HepG2 (cell line): ENCODE measurements around the gene CADM3. TPM values are rescaled to one million over a fixed set of nuclear protein-coding genes. Genes with fewer than 3 reads are reported as not detected.

Experiments used
- ATAC-seq: fragments of 200-7000 bp; cut with Tn5 transposase; 3 replicates; pipeline ENCODE4 v1.9.1; 2020; ENCODE audit warnings: mild to moderate bottlenecking, moderate library complexity
- BruUV-seq: library from RNA; stranded (reverse); fragments of 400-500 nt; replicated peaks from 2 replicates; lab custom pipeline; 2021; lab: Mats Ljungman, UMichigan
- CTCF ChIA-PET: fragments of 300-600 bp; formaldehyde crosslinking; extraction: SDS; loops from one replicate; lab custom pipeline; 2021; ENCODE audit warnings: low total read pairs, inconsistent platforms, low intra/inter-chr PET ratio; lab: Yijun Ruan, JAX
- POLR2A ChIA-PET: fragments of 350-600 bp; sonication (Branson Sonifier 250); formaldehyde crosslinking; loops from one replicate; lab custom pipeline; 2020; ENCODE audit warnings: antibody characterized with exemption, inconsistent platforms; lab: Yijun Ruan, JAX
- DNase-seq: peaks from one replicate; pipeline ENCODE4 v3.0.0-alpha.2; 2015; ENCODE audit warnings: low spot score
- FAIRE-seq: peaks from 3 replicates; lab custom pipeline; 2011; peaks lifted over from hg19 to GRCh38; lab: Jason Lieb, UNC
- H2AFZ ChIP-seq: one replicate; pipeline ENCODE4 v1.6.1; 2011; ENCODE audit warnings: low read length, inconsistent platforms
- H3K27ac ChIP-seq: fragments of 300-600 bp; 3 replicates; pipeline ENCODE4 v1.8.0; 2011; ENCODE audit warnings: mixed run types, mild to moderate bottlenecking, mixed read lengths, low read length, inconsistent platforms; ENCODE audit not compliant: insufficient read depth; ENCODE audit errors: extremely low read length
- H3K27me3 ChIP-seq, 2 experiments: fragments of 200-600 bp in 1 of 2; 2 replicates in 1 of 2; 3 replicates in 1 of 2; pipeline versions ENCODE4 v1.6.0 to v1.8.0; 2011; ENCODE audit warnings: low read length in 2 of 2, mild to moderate bottlenecking in 2 of 2, moderate library complexity in 2 of 2, inconsistent platforms in 1 of 2; ENCODE audit not compliant: insufficient read depth in 2 of 2, control insufficient read depth in 1 of 2
- H3K36me3 ChIP-seq, 2 experiments: fragments of 200-600 bp in 1 of 2; replicated peaks in 1 of 2; 2 replicates in 1 of 2; 3 replicates in 1 of 2; pipeline versions ENCODE4 v1.5.1 to v1.8.0; 2011; ENCODE audit warnings: low read length in 2 of 2, inconsistent platforms in 1 of 2; ENCODE audit not compliant: insufficient read depth in 2 of 2, control insufficient read depth in 1 of 2
- H3K4me1 ChIP-seq: 2 replicates; pipeline ENCODE4 v1.5.1; 2012; ENCODE audit warnings: low read length, inconsistent platforms; ENCODE audit not compliant: insufficient read depth
- H3K4me2 ChIP-seq: 2 replicates; pipeline ENCODE4 v1.6.0; 2011; ENCODE audit warnings: low read depth, low read length, inconsistent platforms
- H3K4me3 ChIP-seq, 3 experiments: fragments of 200-600 bp in 1 of 3; sonication (generic), shearing (Covaris generic) in 1 of 3; replicated peaks in 1 of 3; 2 replicates each; pipeline ENCODE4 v1.5.1; 2011 to 2016; ENCODE audit warnings: low read length in 3 of 3, inconsistent platforms in 2 of 3, low read depth in 2 of 3, mild to moderate bottlenecking in 2 of 3, control low read depth in 1 of 3, mixed read lengths in 1 of 3; ENCODE audit not compliant: insufficient read depth in 1 of 3
- H3K79me2 ChIP-seq: one replicate; pipeline ENCODE4 v1.6.1; 2011; ENCODE audit warnings: low read length, inconsistent platforms; ENCODE audit not compliant: insufficient read depth
- H3K9ac ChIP-seq: 2 replicates; pipeline ENCODE4 v1.6.0; 2011; ENCODE audit warnings: mild to moderate bottlenecking, low read depth, low read length, inconsistent platforms; ENCODE audit not compliant: insufficient read depth
- H3K9me3 ChIP-seq: 2 replicates; pipeline ENCODE4 v1.5.1; 2012; ENCODE audit warnings: mild to moderate bottlenecking, low read length
- H4K20me1 ChIP-seq: 2 replicates; pipeline ENCODE4 v1.6.0; 2011; ENCODE audit warnings: inconsistent platforms, mild to moderate bottlenecking, low read length, moderate library complexity; ENCODE audit not compliant: insufficient read depth
- FOXM1 ChIP-seq: sonication (generic); formaldehyde crosslinking; IDR thresholded peaks from 2 replicates; pipeline ENCODE4 v1.5.0; 2020; ENCODE audit warnings: missing genetic modification reagents
- HDAC1 ChIP-seq: sonication (generic); formaldehyde crosslinking; IDR thresholded peaks from 2 replicates; pipeline ENCODE4 v1.5.1; 2020; ENCODE audit warnings: mild to moderate bottlenecking, missing genetic modification reagents
- HNF4A ChIP-seq: sonication (generic); formaldehyde crosslinking; IDR thresholded peaks from 2 replicates; pipeline ENCODE4 v1.4.0; 2020; ENCODE audit warnings: missing genetic modification reagents
- HNF4G ChIP-seq, 2 experiments: sonication (generic) in 1 of 2; formaldehyde crosslinking in 1 of 2; IDR thresholded peaks; 2 replicates each; pipeline versions ENCODE4 v1.4.0 to v1.6.1; 2011 to 2020; ENCODE audit warnings: borderline replicate concordance in 2 of 2, low read depth in 2 of 2, mild to moderate bottlenecking in 2 of 2, low read length in 1 of 2, missing genetic modification reagents in 1 of 2, moderate library complexity in 1 of 2
- IRX3 ChIP-seq: sonication (generic); formaldehyde crosslinking; IDR thresholded peaks from 2 replicates; pipeline ENCODE4 v1.8.1; 2023; ENCODE audit warnings: mild to moderate bottlenecking, low read depth, missing genetic modification reagents, borderline replicate concordance
- NRL ChIP-seq: sonication (generic); formaldehyde crosslinking; IDR thresholded peaks from 2 replicates; pipeline ENCODE4 v1.5.0; 2020; ENCODE audit warnings: missing genetic modification reagents, mild to moderate bottlenecking, moderate library complexity, borderline replicate concordance
- RFXAP ChIP-seq: sonication (generic); formaldehyde crosslinking; IDR thresholded peaks from 2 replicates; pipeline ENCODE4 v1.4.0; 2020; ENCODE audit warnings: missing genetic modification reagents, borderline replicate concordance
- ZNF431 ChIP-seq: sonication (generic); formaldehyde crosslinking; IDR thresholded peaks from 2 replicates; pipeline ENCODE4 v1.9.0; 2022; ENCODE audit warnings: missing genetic modification reagents, low read depth, mild to moderate bottlenecking, borderline replicate concordance
- ZNF660 ChIP-seq: sonication (generic); formaldehyde crosslinking; IDR thresholded peaks from 2 replicates; pipeline ENCODE4 v1.5.1; 2020; ENCODE audit warnings: mild to moderate bottlenecking, low read depth, missing genetic modification reagents, borderline replicate concordance
- ZNF674 ChIP-seq: sonication (generic); formaldehyde crosslinking; IDR thresholded peaks from 2 replicates; pipeline ENCODE4 v1.5.0; 2020; ENCODE audit warnings: low read depth, mild to moderate bottlenecking, missing genetic modification reagents
- ZNF841 ChIP-seq: sonication (generic); formaldehyde crosslinking; IDR thresholded peaks from 2 replicates; pipeline ENCODE4 v1.8.1; 2023; ENCODE audit warnings: missing genetic modification reagents, borderline replicate concordance
- WGBS: methylation state at CpG from one replicate; pipeline ENCODE4 v1.1.6; 2017; ENCODE audit warnings: low lambda C conversion rate; 5-methylcytosine and 5-hydroxymethylcytosine counted together
- in situ Hi-C: cut with HindIII; loops from 2 replicates; pipeline ENCODE4 v1.10.0; 2017; ENCODE audit warnings: low pct_unique_long_range_greater_than_20kb; ENCODE audit not compliant: extremely low pct_ligation_motif_present
- intact Hi-C: fragments of 100-400 bp; cut with micrococcal nuclease; formaldehyde crosslinking; loops from one replicate; pipeline ENCODE4 v1.10.0; 2022; ENCODE audit not compliant: unreplicated experiment
- polyA plus RNA-seq, 8 experiments: library from polyadenylated mRNA; depleted of rRNA in 3 of 8; stranded (reverse) in 7 of 8; unstranded in 1 of 8; fragments of >200 nt; fragmentation: Illumina TruSeq in 4 of 8; extraction: Trizol in 4 of 8; gene quantifications; 2 replicates each; pipeline versions ENCODE4 v1.2.1 to v1.2.3, GENCODE V29; 2011 to 2016; ENCODE audit warnings: low read depth in 4 of 8, missing spikeins in 1 of 8, mixed read lengths in 1 of 8; ENCODE audit not compliant: insufficient read depth in 1 of 8
- total RNA-seq, 5 experiments: library from RNA; depleted of rRNA; stranded (reverse); fragments of >200 nt; fragmentation: Illumina TruSeq; extraction: Trizol; gene quantifications; 2 replicates each; pipeline ENCODE4 v1.2.3, GENCODE V29; 2016; ENCODE audit warnings: low read depth in 1 of 5
- TF ChIP-seq, protein P1 (sequence below): sonication (generic); formaldehyde crosslinking; IDR thresholded peaks from 2 replicates; pipeline ENCODE4 v1.5.0; 2020; ENCODE audit warnings: mild to moderate bottlenecking, missing genetic modification reagents
- TF ChIP-seq, protein P2 (sequence below): sonication (generic); formaldehyde crosslinking; IDR thresholded peaks from one replicate; pipeline ENCODE4 v1.5.1; 2020; ENCODE audit warnings: mild to moderate bottlenecking, missing genetic modification reagents; ENCODE audit errors: not compliant biosample characterization

The CADM3 gene
- total and polyA plus RNA-seq, 2 of the 13 experiments (the other 11 are each of a cell fraction or from before 2014, with no cell fraction given): not detected

DNA sequence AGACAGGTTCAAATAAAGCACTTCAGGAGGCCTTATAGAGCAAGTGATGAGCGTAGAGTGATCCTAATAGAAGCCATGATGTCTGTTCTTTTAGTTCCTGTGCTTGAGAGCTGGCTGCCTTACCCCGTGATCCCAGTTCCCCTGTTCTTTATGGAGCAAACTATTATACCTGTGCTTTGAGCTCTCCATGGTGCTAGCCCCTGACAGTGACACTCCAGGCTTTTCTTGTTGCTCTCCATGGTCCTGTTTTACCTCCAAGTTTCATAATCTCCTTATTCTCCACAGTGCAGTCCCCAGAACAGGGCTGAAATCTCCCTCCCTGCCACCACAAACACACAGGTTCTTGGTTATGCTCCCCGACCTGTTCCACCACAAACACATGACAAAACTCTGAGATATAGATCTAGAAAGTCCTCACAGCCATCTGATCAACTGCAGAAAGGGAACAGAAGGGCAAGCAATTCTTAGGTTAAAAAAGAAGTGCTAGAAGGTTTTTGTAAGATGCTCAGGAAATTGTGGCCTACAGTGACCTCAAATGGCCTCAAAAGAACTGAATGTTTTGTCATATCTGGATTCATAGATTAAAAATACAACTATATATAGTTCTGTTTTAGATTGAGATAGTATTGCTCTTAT is 6.0 kb downstream of the CADM3 start:
- no peaks in the 10 kb centered on the region for H3K36me3 ChIP-seq
- H3K9ac ChIP-seq: no peak overlapping the region
- intact Hi-C loops: no loop called here
- no peaks in the 10 kb centered on the region for H3K9me3 ChIP-seq
- no peak overlapping the region for H2AFZ ChIP-seq
- in situ Hi-C loops: no loop called here
- FAIRE-seq (no peak), ATAC-seq (peak; percentile 67), DNase-seq (peak; percentile 55)
- H3K79me2 ChIP-seq: no peaks in the 10 kb centered on the region
- H4K20me1 ChIP-seq: no peaks in the 10 kb centered on the region
- 3% methylated on average over 3 of the region's 3 CpGs for WGBS
- H3K4me3 ChIP-seq: no peak overlapping the region
- peaks cover 0 to 2% of the 10 kb centered on the region in 2 experiments; a peak in 1 of 5 replicates for H3K27me3 ChIP-seq
- H3K4me1 ChIP-seq: no peaks in the 10 kb centered on the region
- POLR2A ChIA-PET: no interaction called here
- CTCF ChIA-PET: no interaction called here
- BruUV-seq: no TSS peak
- no peak overlapping the region for H3K27ac ChIP-seq
- H3K4me2 ChIP-seq: no peak overlapping the region
- TF ChIP-seq, protein P1, sequence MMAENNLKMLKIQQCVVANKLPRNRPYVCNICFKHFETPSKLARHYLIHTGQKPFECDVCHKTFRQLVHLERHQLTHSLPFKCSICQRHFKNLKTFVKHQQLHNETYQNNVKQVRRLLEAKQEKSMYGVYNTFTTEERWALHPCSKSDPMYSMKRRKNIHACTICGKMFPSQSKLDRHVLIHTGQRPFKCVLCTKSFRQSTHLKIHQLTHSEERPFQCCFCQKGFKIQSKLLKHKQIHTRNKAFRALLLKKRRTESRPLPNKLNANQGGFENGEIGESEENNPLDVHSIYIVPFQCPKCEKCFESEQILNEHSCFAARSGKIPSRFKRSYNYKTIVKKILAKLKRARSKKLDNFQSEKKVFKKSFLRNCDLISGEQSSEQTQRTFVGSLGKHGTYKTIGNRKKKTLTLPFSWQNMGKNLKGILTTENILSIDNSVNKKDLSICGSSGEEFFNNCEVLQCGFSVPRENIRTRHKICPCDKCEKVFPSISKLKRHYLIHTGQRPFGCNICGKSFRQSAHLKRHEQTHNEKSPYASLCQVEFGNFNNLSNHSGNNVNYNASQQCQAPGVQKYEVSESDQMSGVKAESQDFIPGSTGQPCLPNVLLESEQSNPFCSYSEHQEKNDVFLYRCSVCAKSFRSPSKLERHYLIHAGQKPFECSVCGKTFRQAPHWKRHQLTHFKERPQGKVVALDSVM (CRISPR knock-in tag): no peak
- TF ChIP-seq RFXAP (CRISPR knock-in tag) (peak; percentile 81; the same call in 1 of the 2 replicates), ZNF431 (peak; percentile 95), IRX3 (CRISPR knock-in tag) (peak; percentile 91; the same call in 1 of the 2 replicates), ZNF841 (CRISPR knock-in tag) (peak; percentile 77; the same call in 1 of the 2 replicates), FOXM1 (peak; percentile 92; the same call in 1 of the 2 replicates), HNF4G (IDR thresholded peaks at IDR 0.05; ENCODE audit: borderline replicate concordance, low read depth, low read length) (no peak), HNF4G (CRISPR knock-in tag; IDR thresholded peaks at IDR 0.05; ENCODE audit: borderline replicate concordance, low read depth) (no peak), HNF4A (CRISPR knock-in tag) (no peak), NRL (CRISPR knock-in tag) (no peak), HDAC1 (no peak), ZNF660 (CRISPR knock-in tag) (peak; percentile 91; the same call in 1 of the 2 replicates), ZNF674 (CRISPR knock-in tag) (no peak)
- TF ChIP-seq, protein P2, sequence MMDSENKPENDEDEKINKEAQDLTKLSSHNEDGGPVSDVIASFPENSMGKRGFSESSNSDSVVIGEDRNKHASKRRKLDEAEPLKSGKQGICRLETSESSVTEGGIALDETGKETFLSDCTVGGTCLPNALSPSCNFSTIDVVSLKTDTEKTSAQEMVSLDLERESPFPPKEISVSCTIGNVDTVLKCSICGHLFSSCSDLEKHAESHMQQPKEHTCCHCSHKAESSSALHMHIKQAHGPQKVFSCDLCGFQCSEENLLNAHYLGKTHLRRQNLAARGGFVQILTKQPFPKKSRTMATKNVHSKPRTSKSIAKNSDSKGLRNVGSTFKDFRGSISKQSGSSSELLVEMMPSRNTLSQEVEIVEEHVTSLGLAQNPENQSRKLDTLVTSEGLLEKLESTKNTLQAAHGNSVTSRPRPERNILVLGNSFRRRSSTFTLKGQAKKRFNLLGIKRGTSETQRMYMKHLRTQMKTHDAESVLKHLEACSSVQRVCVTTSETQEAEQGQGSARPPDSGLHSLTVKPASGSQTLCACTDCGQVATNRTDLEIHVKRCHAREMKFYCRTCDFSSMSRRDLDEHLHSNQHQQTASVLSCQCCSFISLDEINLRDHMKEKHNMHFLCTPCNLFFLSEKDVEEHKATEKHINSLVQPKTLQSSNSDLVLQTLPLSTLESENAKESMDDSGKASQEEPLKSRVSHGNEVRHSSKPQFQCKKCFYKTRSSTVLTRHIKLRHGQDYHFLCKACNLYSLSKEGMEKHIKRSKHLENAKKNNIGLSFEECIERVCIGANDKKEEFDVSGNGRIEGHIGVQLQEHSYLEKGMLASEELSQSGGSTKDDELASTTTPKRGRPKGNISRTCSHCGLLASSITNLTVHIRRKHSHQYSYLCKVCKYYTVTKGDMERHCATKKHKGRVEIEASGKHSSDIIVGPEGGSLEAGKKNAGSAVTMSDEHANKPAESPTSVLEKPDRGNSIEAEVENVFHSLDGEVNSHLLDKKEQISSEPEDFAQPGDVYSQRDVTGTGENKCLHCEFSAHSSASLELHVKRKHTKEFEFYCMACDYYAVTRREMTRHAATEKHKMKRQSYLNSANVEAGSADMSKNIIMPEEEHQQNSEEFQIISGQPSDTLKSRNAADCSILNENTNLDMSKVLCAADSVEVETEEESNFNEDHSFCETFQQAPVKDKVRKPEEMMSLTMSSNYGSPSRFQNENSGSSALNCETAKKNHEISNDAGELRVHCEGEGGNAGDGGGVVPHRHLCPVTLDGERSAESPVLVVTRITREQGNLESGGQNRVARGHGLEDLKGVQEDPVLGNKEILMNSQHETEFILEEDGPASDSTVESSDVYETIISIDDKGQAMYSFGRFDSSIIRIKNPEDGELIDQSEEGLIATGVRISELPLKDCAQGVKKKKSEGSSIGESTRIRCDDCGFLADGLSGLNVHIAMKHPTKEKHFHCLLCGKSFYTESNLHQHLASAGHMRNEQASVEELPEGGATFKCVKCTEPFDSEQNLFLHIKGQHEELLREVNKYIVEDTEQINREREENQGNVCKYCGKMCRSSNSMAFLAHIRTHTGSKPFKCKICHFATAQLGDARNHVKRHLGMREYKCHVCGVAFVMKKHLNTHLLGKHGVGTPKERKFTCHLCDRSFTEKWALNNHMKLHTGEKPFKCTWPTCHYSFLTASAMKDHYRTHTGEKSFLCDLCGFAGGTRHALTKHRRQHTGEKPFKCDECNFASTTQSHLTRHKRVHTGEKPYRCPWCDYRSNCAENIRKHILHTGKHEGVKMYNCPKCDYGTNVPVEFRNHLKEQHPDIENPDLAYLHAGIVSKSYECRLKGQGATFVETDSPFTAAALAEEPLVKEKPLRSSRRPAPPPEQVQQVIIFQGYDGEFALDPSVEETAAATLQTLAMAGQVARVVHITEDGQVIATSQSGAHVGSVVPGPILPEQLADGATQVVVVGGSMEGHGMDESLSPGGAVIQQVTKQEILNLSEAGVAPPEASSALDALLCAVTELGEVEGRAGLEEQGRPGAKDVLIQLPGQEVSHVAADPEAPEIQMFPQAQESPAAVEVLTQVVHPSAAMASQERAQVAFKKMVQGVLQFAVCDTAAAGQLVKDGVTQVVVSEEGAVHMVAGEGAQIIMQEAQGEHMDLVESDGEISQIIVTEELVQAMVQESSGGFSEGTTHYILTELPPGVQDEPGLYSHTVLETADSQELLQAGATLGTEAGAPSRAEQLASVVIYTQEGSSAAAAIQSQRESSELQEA: no peak
